Glomerular endothelial cell (primary cell): Measurements from ENCODE around the gene STX8. TPM values are rescaled to one million over a fixed set of nuclear protein-coding genes. Genes with fewer than 3 reads are reported as not detected.
"Not testable (repeated sequence)": the region's sequence is repeated elsewhere in the genome, so short reads cannot be mapped to it uniquely, and the experiment has no call there.

Source experiments
- DNase-seq: peaks from one replicate; pipeline ENCODE4 v3.0.0-alpha.2; 2011; ENCODE audit warnings: low read depth, low spot score; ENCODE audit errors: extremely low read depth
- total RNA-seq: library from RNA; depleted of rRNA; stranded (reverse); fragments of >200 nt; gene quantifications from 2 replicates; pipeline ENCODE4 v1.2.3, GENCODE V29; 2015

Gene STX8
- total RNA-seq, 1 donor from 2014 or later, result 81.6 TPM

GRCh38 chr17:9271989-9272388, 303.6 kb downstream of the STX8 start:
- no peak for DNase-seq

- no peak for DNase-seq
Measured at GRCh38 chr17:9270921-9271320, 304.7 kb downstream of the STX8 start.

GRCh38 chr17:9269350-9270035, 306.1 kb downstream of the STX8 start:
- DNase-seq, result no peak

- no peak for DNase-seq
Measured at GRCh38 chr17:9268546-9268945, 307.1 kb downstream of the STX8 start.

- DNase-seq, result no peak
Measured at GRCh38 chr17:9266697-9267117, 308.9 kb downstream of the STX8 start.

GRCh38 chr17:9266031-9266680, 309.5 kb downstream of the STX8 start:
- DNase-seq, result no peak

- no peak for DNase-seq
Measured at GRCh38 chr17:9261081-9262012, 314.3 kb downstream of the STX8 start.

GRCh38 chr17:9259419-9259818, 316.2 kb downstream of the STX8 start:
- DNase-seq, result no peak

- DNase-seq, result no peak
Measured at GRCh38 chr17:9258115-9259015, 317.3 kb downstream of the STX8 start.

- not testable (repeated sequence) for DNase-seq
Measured at GRCh38 chr17:9257630-9257965, 318.0 kb downstream of the STX8 start.

GRCh38 chr17:9256751-9257629, 318.6 kb downstream of the STX8 start:
- DNase-seq, result no peak

- DNase-seq, result no peak
Measured at GRCh38 chr17:9256361-9256750, 319.3 kb downstream of the STX8 start.

- DNase-seq, result no peak
Measured at GRCh38 chr17:9255833-9256232, 319.8 kb downstream of the STX8 start.

GRCh38 chr17:9254841-9255240, 320.8 kb downstream of the STX8 start:
- no peak for DNase-seq

GRCh38 chr17:9253308-9253707, 322.3 kb downstream of the STX8 start:
- DNase-seq, result no peak

- DNase-seq, result no peak
Measured at GRCh38 chr17:9251273-9251672, 324.3 kb downstream of the STX8 start.

- DNase-seq, result no peak
Measured at GRCh38 chr17:9249245-9249953, 326.2 kb downstream of the STX8 start.

- no peak for DNase-seq
Measured at GRCh38 chr17:9247401-9247938, 328.1 kb downstream of the STX8 start.
